ENCODE data around the gene CSTF2T. TPM values are rescaled to one million over a fixed set of nuclear protein-coding genes. Genes with fewer than 3 reads are reported as not detected.
A peak's percentile ranks its signal among the peaks of the same experiment; 100 is the strongest.

The CSTF2T gene, protein sequence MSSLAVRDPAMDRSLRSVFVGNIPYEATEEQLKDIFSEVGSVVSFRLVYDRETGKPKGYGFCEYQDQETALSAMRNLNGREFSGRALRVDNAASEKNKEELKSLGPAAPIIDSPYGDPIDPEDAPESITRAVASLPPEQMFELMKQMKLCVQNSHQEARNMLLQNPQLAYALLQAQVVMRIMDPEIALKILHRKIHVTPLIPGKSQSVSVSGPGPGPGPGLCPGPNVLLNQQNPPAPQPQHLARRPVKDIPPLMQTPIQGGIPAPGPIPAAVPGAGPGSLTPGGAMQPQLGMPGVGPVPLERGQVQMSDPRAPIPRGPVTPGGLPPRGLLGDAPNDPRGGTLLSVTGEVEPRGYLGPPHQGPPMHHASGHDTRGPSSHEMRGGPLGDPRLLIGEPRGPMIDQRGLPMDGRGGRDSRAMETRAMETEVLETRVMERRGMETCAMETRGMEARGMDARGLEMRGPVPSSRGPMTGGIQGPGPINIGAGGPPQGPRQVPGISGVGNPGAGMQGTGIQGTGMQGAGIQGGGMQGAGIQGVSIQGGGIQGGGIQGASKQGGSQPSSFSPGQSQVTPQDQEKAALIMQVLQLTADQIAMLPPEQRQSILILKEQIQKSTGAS
- 41.3 and 42.1 TPM in 2 replicates for total RNA-seq (2021)
- long read RNA-seq, full-length matches to known transcripts: 298 of 299 reads
- long read RNA-seq, partial matches to known transcripts: 0 of 299 reads
- long read RNA-seq, other reads (novel, unspliced or antisense): 1 of 299 reads

DNA sequence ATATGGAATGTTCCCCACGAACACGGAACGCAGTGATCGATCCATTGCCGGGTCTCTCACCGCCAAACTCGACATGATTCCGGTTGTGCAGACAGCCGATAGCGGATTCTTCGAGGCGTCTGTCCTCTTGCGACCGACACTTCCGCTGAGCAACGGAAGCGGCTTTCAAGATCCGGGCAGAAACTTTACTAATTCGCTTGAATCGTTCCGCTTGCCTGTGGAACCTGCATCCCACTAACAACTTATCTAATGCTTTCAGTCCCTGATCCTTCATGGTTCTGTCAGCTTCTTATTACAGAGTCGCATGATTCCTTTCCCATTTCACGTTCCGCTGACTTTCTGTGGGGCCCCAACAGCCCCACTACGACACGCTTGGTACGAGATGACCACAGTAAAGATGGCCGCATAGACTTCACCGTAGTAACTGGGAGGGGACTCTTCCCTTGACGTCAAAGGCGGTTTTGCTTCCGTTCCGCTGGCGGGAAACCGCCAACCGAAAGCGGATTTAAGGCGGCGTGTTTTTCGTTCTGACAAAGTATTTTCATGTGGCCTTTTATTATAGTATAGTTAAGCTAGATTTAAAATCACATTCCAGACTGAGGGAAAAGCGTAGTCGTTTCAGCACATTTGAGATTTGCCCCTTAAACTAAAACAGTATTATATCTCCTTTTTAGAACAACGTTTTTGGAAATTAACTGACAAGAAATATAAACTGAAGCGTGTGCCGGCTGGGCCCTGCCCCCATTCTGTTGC is at the start of gene CSTF2T:
TSS of gene CSTF2T (minus strand) at position 121 of the 753 bp plus-strand sequence. CDS start at position 75, 46 bp downstream.
- Histone ChIP-seq H3K23ac (ENCODE audit: insufficient read length, low read depth, low read length) (no peak within 1 kb of the TSS), H3K14ac (ENCODE audit: insufficient read depth, low read length) (peak within 1 kb of the TSS; percentile 98), H2BK12ac (ENCODE audit: insufficient read length, low read depth, low read length) (no peak within 1 kb of the TSS), H2BK120ac (ENCODE audit: low read depth, low read length, poor library complexity, severe bottlenecking) (no peak within 1 kb of the TSS), H2BK15ac (ENCODE audit: low read depth, low read length) (no peak within 1 kb of the TSS), H3K56ac (ENCODE audit: insufficient read length, low read depth, low read length) (peak within 1 kb of the TSS; percentile 28), H3K4ac (ENCODE audit: low read depth, low read length) (no peak within 1 kb of the TSS; the same call in 1 of the 2 replicates), H3T11ph (ENCODE audit: low read length) (no peak within 1 kb of the TSS), H3K9me3 (ENCODE audit: control insufficient read depth, low read depth, low read length) (no peaks in the 10 kb centered on the region), H3K4me2 (ENCODE audit: insufficient read depth, insufficient read length, low read length) (peak within 1 kb of the TSS; percentile 96), H3K4me1 (ENCODE audit: insufficient read depth, low read length) (no peaks in the 10 kb centered on the region), H3K79me2 (ENCODE audit: insufficient read depth, low read length) (peaks cover 20% of the 10 kb centered on the region; the same call in 1 of the 2 replicates), H4K20me1 (ENCODE audit: control insufficient read depth, insufficient read depth, insufficient read length) (peaks cover 3% of the 10 kb centered on the region), H4K5ac (ENCODE audit: insufficient read length, low read depth, low read length) (peak within 1 kb of the TSS; percentile 80), H3K27me3 (ENCODE audit: insufficient read depth, low read length) (no peaks in the 10 kb centered on the region), H4K91ac (ENCODE audit: insufficient read length, low read depth, low read length) (no peak within 1 kb of the TSS), H2AK5ac (ENCODE audit: insufficient read length, low read length) (no peak within 1 kb of the TSS), H3K79me1 (ENCODE audit: insufficient read depth, low read depth, low read length, poor library complexity, severe bottlenecking) (no peaks in the 10 kb centered on the region), H3K9ac (ENCODE audit: extremely low read depth, insufficient read length, low read length) (peak within 1 kb of the TSS; percentile 96), H2BK5ac (ENCODE audit: insufficient read length, low read length) (peak within 1 kb of the TSS; percentile 84), H3K27ac (ENCODE audit: insufficient read length, low read depth, low read length) (peak within 1 kb of the TSS; percentile 53), H4K8ac (replicated peaks; ENCODE audit: insufficient read length, low read depth, low read length) (peak within 1 kb of the TSS; percentile 24), H3K18ac (ENCODE audit: insufficient read length, low read depth, low read length) (peak within 1 kb of the TSS; percentile 98), H2BK20ac (ENCODE audit: low read depth, low read length, poor library complexity, severe bottlenecking) (no peak within 1 kb of the TSS), H3K23me2 (ENCODE audit: insufficient read length, low read depth, low read length, poor library complexity, severe bottlenecking) (peaks cover 5% of the 10 kb centered on the region), H2AFZ (ENCODE audit: low read length) (peak within 1 kb of the TSS; percentile 72)
- TF ChIP-seq, protein P1, sequence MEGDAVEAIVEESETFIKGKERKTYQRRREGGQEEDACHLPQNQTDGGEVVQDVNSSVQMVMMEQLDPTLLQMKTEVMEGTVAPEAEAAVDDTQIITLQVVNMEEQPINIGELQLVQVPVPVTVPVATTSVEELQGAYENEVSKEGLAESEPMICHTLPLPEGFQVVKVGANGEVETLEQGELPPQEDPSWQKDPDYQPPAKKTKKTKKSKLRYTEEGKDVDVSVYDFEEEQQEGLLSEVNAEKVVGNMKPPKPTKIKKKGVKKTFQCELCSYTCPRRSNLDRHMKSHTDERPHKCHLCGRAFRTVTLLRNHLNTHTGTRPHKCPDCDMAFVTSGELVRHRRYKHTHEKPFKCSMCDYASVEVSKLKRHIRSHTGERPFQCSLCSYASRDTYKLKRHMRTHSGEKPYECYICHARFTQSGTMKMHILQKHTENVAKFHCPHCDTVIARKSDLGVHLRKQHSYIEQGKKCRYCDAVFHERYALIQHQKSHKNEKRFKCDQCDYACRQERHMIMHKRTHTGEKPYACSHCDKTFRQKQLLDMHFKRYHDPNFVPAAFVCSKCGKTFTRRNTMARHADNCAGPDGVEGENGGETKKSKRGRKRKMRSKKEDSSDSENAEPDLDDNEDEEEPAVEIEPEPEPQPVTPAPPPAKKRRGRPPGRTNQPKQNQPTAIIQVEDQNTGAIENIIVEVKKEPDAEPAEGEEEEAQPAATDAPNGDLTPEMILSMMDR (conservative IDR thresholded peaks at IDR 0.05): no peak
- Mint-ChIP-seq H3K4me3 (peak within 1 kb of the TSS; percentile 98 to 99), H3K27me3 (ENCODE audit: low read depth) (no peaks in the 10 kb centered on the region), H3K36me3 (ENCODE audit: insufficient read depth in 1 of 3, low read depth in 3 of 3) (peaks cover 12 to 26% (median 17%) of the 10 kb centered on the region in 3 experiments; a peak in 6 of 7 replicates), H3K9me3 (no peaks in the 10 kb centered on the region), H3K27ac (peak within 1 kb of the TSS; percentile 100), H3K4me1 (peaks cover 30 to 36% of the 10 kb centered on the region in 2 experiments)
- DNase-seq: peak; percentile 85
- WGBS (ENCODE audit: extremely low coverage, insufficient read length, low lambda C conversion rate): no CpG with 5 or more reads among the region's 45 CpGs
